ENCODE results near the gene BLNK.

Gene BLNK

GRCh38 chr10:96287392-96288105 is 16.2 kb upstream of the BLNK start:
- no peak for FAIRE-seq

DNA sequence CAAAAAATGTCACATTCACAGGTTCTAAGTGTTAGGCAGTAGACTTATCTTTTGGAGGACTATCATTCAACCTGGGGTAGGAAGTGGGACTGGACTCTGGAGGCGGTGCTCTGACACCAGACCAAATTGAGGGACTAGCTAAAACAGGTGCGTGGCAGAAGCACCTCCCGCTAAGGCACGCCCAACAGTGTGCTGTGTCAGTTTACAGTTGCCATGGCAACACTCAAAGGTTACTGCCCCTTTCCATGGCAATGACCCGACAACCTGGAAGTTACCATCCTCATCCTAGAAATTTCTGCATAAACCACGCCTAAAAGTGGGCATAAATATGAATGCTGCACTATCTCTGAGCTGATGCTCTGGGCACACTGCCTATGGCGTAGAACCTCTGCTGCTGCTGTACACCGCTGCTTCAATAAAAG is 14.0 kb upstream of the BLNK start:
- FAIRE-seq = no peak

- no peak for FAIRE-seq
Measured at GRCh38 chr10:96283756-96284155, 12.4 kb upstream of the BLNK start.

DNA sequence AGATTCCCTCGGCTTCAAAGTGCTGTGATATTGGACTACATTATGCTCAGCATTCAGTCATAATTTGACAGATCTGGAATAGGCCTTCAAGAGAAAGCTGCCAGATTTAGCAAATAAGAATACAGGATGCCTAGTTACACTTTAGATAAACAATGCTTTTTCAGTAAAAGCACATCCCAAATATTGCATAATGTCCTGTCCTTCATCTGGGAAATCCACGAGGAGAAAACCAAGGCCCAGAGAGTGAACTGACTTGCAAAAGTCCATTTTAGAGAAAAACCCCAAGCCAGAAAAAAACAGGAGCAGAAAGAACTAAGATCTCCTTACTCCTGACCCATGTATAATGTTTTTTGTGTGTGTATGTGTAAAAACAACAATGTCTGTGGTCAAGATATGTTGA is 12.0 kb upstream of the BLNK start:
- FAIRE-seq = no peak

- FAIRE-seq = no peak
Measured at GRCh38 chr10:96281444-96282029, 10.2 kb upstream of the BLNK start.

DNA sequence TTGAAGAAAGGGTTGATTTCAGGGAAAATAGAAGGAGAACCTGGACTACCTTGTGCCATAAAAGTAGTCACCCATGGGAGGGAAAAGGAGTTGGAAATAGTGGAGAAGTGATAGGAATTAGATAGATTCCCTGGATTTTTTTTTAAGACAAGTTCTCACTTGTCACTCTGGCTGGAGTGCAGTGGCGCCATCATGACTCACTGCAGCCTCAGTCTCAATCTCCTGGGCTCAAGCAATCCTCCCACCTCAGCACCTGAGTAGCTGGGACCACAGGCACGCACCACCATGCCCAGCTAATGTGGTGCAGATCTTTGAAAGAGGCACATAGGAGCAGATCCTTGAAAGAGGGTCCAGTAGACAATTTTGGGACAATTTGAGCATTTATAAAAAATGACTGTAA is 9.5 kb upstream of the BLNK start:
- FAIRE-seq = no peak

DNA sequence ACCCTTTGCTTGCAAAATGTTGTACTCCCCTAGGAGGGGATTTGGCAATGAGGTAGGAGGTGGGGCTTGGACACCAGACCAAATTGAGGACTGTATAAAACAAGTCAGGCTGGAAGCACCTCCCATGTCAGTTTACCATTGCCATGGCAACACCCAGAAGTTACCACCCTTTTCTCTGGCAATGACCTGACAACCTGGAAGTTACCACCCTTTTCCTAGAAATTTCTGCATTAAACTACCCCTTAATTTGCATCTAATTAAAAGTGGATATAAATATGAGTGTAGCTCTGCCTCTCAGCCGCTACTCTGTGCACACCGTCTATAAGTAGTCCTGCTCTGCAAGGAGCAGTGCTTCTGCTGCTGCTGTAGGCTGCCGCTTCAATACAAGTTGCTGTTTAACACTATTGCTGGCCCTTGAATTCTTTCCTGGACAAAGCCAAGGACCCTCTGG is 7.8 kb upstream of the BLNK start:
- no peak for FAIRE-seq

DNA sequence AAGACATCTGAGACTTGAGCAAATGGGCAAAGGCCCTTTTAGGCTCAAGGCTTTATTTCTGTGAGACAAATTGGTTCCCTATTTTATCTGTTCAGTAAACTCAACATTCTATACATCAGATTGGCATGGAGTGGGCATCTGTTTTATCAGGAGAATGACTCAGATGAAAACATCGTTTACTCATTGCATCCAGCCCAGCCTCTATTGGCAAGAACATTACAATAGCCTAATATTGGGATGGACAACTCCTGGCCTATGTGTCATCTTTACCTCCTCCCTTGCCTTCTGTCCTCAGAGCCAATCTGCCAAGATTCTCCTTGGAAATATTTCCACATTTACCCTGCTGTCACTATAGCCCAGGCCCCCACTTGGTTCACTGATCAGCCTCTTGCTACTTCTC is 5.5 kb upstream of the BLNK start:
- FAIRE-seq = no peak

DNA sequence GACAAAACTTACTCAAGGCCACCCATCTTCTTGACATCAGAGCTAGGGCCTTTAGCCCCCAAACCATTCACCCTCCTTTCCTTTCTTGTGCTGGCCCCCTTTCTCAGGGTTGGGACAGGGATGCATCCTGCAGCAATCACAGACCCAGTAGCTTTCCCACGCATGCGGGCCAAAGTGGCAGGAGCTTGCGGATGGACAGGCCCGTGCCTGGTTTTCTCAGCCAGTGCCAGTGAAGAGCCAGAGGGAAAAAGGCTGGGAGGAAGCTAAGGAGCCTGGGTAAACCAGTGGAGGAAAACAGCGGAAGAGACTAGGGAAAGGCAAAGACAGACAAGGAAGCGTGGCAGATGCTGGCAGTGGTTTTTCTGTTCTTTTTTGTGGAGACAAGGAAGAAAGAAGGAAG is 5.1 kb upstream of the BLNK start:
- no peak for FAIRE-seq

GRCh38 chr10:96275685-96276418 is 4.5 kb upstream of the BLNK start:
- FAIRE-seq = no peak

- FAIRE-seq = no peak
Measured at GRCh38 chr10:96272316-96273280, 1.2 kb upstream of the BLNK start.

DNA sequence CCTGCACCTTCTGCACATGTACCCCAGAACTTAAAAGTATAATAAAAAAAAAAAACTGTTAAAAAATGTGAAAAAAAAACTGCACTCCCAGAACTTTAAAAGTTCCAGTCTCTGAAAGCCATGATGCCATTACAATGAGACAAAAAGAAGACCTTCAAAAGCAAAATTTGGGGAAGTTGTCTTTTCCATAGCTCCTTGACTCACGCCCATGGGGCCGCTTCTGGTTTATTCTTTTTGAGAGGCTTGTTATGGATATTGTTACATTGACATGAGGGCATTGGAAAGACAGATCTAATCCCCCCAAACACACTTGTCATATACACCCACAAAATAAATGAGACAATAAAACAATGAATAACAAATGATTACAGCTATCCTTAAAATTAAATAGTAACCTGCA is 798 bp downstream of the BLNK start:
- no peak for FAIRE-seq

DNA sequence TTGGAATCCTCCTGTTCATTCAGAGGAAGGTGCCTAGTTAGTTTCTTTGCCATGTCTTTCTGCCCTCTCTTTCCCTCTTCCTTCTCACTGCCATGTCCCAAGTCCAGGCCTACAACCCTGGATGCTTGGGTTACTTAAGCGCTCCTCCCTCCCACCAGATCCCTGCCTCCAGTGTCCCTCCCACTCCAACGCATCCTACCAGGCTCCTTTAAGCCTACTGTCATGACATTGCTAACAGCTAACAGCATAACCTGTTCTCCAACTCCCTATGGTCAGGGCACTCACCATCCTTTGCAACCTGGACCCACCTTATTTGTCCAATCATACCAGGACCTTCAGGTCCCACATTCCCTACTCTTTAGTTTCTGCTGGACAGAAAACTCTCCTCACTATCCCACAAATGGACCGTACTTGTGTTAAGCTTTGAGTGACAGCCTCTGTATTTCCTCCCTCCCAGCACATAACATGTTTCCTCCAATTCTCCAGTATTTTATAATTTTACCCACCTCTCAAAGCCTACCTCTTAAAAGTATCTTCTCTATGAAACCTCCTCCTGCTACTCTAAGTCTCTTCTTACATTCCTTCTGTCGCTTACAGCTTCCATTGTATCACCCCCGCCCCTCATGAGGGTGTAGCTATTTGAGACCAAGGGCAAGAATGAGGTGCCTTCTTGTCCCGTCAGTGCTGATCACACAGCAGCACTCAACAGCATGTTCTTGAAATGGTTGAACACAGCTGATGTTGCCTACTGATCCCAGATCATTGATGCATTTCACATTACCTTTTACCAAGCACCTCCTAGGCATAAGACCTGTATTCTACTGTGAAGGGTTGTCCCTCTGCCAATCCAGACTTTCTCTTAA is 1.7 kb downstream of the BLNK start:
- FAIRE-seq = no peak

DNA sequence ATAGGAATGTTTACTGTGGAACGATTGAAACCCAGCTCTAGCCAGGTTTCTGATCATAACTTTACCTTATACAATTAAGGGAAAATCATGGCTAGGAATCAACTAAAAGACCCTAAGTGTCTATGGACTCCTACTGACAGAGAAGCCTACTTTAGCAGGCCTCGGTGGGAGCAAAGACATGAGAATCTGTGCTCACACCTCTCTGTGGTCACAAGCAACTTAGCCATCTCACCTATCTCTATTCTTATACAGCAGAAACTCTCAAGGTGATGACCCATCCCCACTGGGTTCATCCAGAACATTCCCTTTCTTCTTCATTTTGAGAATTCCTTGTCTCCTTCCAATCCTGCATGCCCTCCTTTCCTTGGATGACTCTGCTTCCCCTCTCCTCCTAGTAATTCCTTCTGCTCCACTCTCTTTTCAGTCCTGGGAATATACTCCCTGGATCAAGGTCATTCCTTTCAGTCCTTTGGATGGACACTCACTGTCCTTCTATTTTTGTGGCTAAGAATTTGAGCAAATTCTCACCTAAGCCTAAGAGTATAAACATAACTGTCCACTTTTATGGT is 2.9 kb downstream of the BLNK start:
- FAIRE-seq = no peak

- FAIRE-seq = no peak
Measured at GRCh38 chr10:96267234-96267705, 4.1 kb downstream of the BLNK start.

GRCh38 chr10:96266118-96266770 is 5.1 kb downstream of the BLNK start:
- no peak for FAIRE-seq

DNA sequence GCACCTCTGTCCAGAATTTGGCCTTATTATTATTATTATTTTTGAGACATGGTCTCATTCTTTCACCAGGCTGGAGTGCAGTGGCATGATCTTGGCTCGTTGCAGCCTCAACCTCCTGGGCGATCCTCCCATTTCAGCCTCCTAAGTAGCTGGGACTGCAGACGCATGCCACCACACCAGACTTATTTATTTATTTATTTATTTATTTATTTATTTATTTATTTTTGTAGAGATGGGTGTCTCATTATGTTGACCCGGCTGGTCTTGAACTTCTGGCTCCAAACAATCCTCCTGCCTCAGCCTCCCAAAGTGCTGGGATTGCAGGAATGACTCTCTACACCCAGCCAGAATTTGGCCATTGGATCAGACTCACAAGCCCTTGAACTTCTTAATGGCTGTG is 6.4 kb downstream of the BLNK start:
- FAIRE-seq = no peak

DNA sequence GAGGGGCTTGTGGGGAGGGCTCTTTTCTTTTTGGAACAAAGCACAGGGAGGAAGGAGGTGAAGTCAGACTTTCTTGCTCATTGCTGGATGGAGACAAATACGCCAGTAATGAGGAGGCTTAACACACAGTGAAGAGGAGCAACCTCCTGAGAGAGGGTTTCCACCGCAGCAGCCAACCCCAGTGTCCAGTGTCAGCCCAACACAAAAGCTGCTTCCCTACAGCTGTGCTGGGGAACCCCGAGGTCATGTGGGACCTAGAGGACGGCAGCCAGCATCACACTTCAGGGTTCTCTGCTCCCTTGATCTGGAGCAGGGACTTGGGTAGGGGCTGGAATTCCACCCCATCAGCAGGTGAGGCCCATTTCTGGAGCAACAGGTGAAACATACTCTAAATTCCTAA is 7.7 kb downstream of the BLNK start:
- no peak for FAIRE-seq

DNA sequence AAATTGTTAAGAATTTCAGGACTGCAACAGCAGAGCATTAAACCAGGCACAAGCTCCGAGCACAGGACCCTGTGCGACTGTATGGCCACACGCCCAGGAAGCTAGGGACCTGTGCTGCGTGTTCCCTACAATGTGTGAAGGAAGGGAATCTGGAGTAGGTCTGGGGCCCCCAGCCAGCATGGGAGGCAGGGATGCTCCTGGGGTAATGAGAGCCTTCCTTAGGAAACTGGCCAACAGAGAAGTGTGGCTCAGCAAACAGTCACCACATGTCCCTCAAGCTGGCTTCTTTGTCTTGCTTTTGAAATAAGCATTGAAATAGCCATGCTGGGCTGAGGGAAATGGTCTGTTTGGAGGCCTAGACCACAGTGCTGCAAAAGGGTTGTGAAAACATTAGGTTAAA is 8.2 kb downstream of the BLNK start:
- no peak for FAIRE-seq

GRCh38 chr10:96261930-96262329 is 9.4 kb downstream of the BLNK start:
- no peak for FAIRE-seq

GRCh38 chr10:96261132-96261531 is 10.2 kb downstream of the BLNK start:
- FAIRE-seq = no peak

All from A204.1 (cell line).